Testis (tissue), 2 donors: ENCODE results near the gene MYO5B.

Experiments used
- CTCF ChIP-seq, 3 experiments: fragments of 450-650 bp in 2 of 3; fragments of 200-600 bp in 1 of 3; sonication (generic) in 1 of 3; IDR thresholded peaks; one replicate each; pipeline ENCODE4 v1.5.1; 2016 to 2019; ENCODE audit warnings: antibody characterized with exemption in 3 of 3, mild to moderate bottlenecking in 2 of 3, moderate library complexity in 1 of 3
- POLR2A ChIP-seq: fragments of 450-650 bp; IDR thresholded peaks from one replicate; pipeline ENCODE4 v1.6.1; 2017; ENCODE audit warnings: antibody characterized with exemption, mild to moderate bottlenecking, moderate library complexity

- TF ChIP-seq CTCF (IDR thresholded peaks at IDR 0.05) = no peak
- no peak for TF ChIP-seq POLR2A
Observed at GRCh38 chr18:49997558-49997957, 197.4 kb downstream of the MYO5B start.
